Lower leg skin (tissue), 4 donors: ENCODE measurements around the gene VPREB1. TPM values are rescaled to one million over a fixed set of nuclear protein-coding genes. Genes with fewer than 3 reads are reported as not detected.

Experiments used
- DNase-seq, 2 donors: peaks; one replicate each; pipeline ENCODE4 v3.0.0-alpha.2; 2019; ENCODE audit warnings: low spot score in 2 of 2
- H3K4me3 ChIP-seq: fragments of 200-600 bp; sonication (generic); 2 replicates; pipeline ENCODE4 v1.5.1; 2017; ENCODE audit warnings: mild to moderate bottlenecking, low read depth; ENCODE audit not compliant: poor library complexity, severe bottlenecking
- CTCF ChIP-seq, 3 donors: fragments of 450-650 bp; IDR thresholded peaks; one replicate each; pipeline ENCODE4 v1.5.1; 2016; ENCODE audit warnings: antibody characterized with exemption in 3 of 3, mild to moderate bottlenecking in 3 of 3, moderate library complexity in 2 of 3
- POLR2A ChIP-seq, 2 donors: fragments of 450-650 bp; IDR thresholded peaks; one replicate each; pipeline ENCODE4 v1.6.1; 2016 to 2017; ENCODE audit warnings: antibody characterized with exemption in 2 of 2, mild to moderate bottlenecking in 1 of 2, moderate library complexity in 1 of 2
- WGBS, 2 donors: methylation state at CpG; one replicate each; pipeline ENCODE4 v1.1.5; 2018; 5-methylcytosine and 5-hydroxymethylcytosine counted together
- intact Hi-C: fragments of 100-400 bp; cut with DNase I; formaldehyde crosslinking; loops from one replicate; pipeline ENCODE4 v1.15.0; 2023; ENCODE audit warnings: low total_unique reads
- total RNA-seq, 4 donors: library from RNA; depleted of rRNA; stranded (reverse); fragments of >200 nt; gene quantifications; one replicate each; pipeline ENCODE4 v1.1.0, GENCODE V29; 2016

VPREB1 gene
- total RNA-seq, 4 donors from 2014 or later = not detected

DNA sequence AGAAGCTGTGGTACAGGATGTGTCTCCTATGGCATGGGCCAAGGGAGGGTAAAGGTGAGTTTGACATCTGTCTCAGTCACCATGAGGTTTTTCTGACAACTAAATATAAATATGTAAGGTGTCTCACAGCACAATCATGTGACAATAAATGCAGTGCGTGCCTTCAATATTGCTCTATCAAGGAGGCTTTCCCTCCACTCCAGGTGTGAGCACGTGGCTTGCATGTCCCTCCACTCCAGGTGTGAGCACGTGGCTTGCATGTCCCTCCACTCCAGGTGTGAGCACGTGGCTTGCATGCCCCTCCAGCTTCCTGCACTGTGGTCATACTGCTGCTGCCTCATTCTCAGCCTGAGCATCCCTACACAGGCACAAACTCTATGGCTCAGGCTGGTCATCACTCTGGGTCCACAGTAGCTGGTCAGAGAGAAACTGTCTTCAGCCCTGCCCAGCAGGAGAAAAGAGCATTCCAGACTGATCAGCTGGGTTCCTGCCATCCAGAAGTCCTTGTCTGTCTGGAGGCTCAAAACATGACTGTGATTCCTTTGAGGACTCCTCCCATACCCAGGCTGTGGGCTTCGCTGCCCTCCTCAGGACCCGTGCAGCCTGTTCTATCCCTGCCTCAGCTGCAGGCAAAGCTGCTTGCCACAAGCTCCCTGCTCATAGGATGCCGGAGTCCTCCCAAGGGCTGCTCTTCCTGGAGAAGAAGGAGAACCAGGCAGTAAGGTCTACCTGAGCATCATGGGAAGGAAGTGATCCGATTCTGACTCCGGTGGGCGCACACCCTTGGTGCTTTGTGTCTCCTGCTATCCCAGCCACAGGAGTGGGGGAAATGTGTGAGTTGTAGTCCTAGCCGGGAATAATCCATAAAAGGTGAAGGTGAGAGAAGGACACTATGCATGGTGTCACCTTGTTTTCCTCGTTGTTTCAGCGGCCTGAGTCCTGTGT is 33.4 kb upstream of the VPREB1 start:
- WGBS, 2 donors = 75 to 76% methylated on average over 13 of the region's 13 CpGs
- intact Hi-C loops = no loop called here
- TF ChIP-seq CTCF (IDR thresholded peaks at IDR 0.05) = no peak
- TF ChIP-seq POLR2A (IDR thresholded peaks at IDR 0.05) = no peak
- no peak for DNase-seq
- no peak overlapping the region for H3K4me3 ChIP-seq

- WGBS, 2 donors = 42 to 47% methylated on average over 5 of the region's 5 CpGs
- intact Hi-C loops = no loop called here
- no peak for DNase-seq
- no peak overlapping the region for H3K4me3 ChIP-seq
- TF ChIP-seq POLR2A (IDR thresholded peaks at IDR 0.05) (no peak), CTCF (IDR thresholded peaks at IDR 0.05) (no peak)
Observed at GRCh38 chr22:22213231-22213630, 31.4 kb upstream of the VPREB1 start.

DNA sequence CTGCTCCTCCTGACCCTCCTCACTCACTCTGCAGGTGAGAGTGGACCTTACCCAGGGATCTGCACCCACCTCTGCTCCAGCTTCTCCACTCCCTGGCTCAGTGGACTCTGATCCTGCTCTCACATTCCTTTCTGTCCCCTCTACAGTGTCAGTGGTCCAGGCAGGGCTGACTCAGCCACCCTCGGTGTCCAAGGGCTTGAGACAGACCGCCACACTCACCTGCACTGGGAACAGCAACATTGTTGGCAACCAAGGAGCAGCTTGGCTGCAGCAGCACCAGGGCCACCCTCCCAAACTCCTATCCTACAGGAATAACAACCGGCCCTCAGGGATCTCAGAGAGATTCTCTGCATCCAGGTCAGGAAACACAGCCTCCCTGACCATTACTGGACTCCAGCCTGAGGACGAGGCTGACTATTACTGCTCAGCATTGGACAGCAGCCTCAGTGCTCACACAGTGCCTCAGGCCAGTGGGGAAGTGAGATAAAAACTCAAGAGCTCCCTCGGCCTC is 29.7 kb upstream of the VPREB1 start:
- no peak overlapping the region for H3K4me3 ChIP-seq
- no peak for DNase-seq
- intact Hi-C loops = no loop called here
- WGBS, 2 donors = 64 to 73% methylated on average over 2 to 5 of the region's 5 CpGs
- TF ChIP-seq CTCF (IDR thresholded peaks at IDR 0.05) = no peak
- TF ChIP-seq POLR2A (IDR thresholded peaks at IDR 0.05) = no peak

GRCh38 chr22:22215659-22216449 is 28.7 kb upstream of the VPREB1 start:
- TF ChIP-seq POLR2A (IDR thresholded peaks at IDR 0.05) (no peak), CTCF (IDR thresholded peaks at IDR 0.05) (no peak)
- DNase-seq = no peak
- no peak overlapping the region for H3K4me3 ChIP-seq
- 77 to 84% methylated on average over 5 of the region's 5 CpGs for WGBS, 2 donors
- intact Hi-C loops = no loop called here

DNA sequence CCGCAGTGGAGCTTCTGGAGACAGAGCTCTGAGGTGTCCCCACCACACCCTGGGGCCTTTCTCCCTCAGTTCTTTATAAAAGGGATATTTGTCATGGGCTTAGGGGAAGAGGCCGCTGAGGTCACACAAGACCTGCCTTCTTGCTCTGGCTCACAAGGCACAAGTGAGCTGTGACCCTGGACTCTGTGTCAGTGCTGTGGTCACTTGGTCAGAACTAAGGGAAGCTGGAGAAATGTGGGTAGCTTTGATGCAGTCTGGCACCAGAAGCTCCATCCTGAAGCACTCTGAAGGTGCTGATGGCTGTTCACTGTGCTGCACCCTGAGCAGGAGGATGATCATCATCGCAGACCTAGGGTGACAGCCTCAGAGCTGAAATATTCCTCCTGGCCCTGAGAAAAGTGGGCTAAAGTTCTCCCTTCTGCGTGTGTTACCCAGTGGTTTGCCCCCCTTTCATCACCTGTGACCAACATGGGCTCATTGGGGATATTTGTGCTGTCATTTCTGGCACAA is 28.1 kb upstream of the VPREB1 start:
- DNase-seq = peak in 1 of 2 donors; percentile 43
- WGBS, 2 donors = 75 to 79% methylated on average over 4 of the region's 4 CpGs
- intact Hi-C loops = no loop called here

More for the DNA sequence above, 28.1 kb upstream of the VPREB1 start:
- H3K4me3 ChIP-seq = no peak overlapping the region
- no peak for TF ChIP-seq CTCF (IDR thresholded peaks at IDR 0.05)
- no peak for TF ChIP-seq POLR2A (IDR thresholded peaks at IDR 0.05)
